Neuron (in vitro differentiated cells): Measurements from ENCODE around the gene FN3K.

ENCODE experiments used
- H2AFZ ChIP-seq: one replicate; pipeline ENCODE4 v1.6.1; 2013; ENCODE audit warnings: low read depth, mild to moderate bottlenecking, inconsistent platforms, low read length, moderate library complexity
- H3K27me3 ChIP-seq: one replicate; pipeline ENCODE4 v1.6.1; 2013; ENCODE audit warnings: low read length; ENCODE audit not compliant: insufficient read depth
- H3K36me3 ChIP-seq: one replicate; pipeline ENCODE4 v1.6.1; 2013; ENCODE audit warnings: low read length; ENCODE audit not compliant: insufficient read depth
- H3K4me1 ChIP-seq: one replicate; pipeline ENCODE4 v1.6.1; 2013; ENCODE audit warnings: low read length; ENCODE audit not compliant: insufficient read depth
- H3K4me3 ChIP-seq: 2 replicates; pipeline ENCODE4 v1.5.1; 2013; ENCODE audit warnings: mild to moderate bottlenecking, low read length, moderate library complexity
- H3K9me3 ChIP-seq: one replicate; pipeline ENCODE4 v1.6.1; 2013; ENCODE audit warnings: low read length

The FN3K gene

GRCh38 chr17:82734987-82735866 lies at the start of gene FN3K:
Gene FN3K, plus strand, starts transcription at chr17:82735615. Its CDS starts 22 bp downstream, at chr17:82735637.
- Histone ChIP-seq H3K4me1 (no peaks in the 10 kb centered on the region), H3K27me3 (no peaks in the 10 kb centered on the region), H3K9me3 (peaks cover 12% of the 10 kb centered on the region), H2AFZ (no peak within 1 kb of the TSS), H3K4me3 (peak within 1 kb of the TSS; percentile 49), H3K36me3 (peaks cover 29% of the 10 kb centered on the region)

GRCh38 chr17:82686366-82687324 lies 48.8 kb upstream of the FN3K start:
- H3K9me3 ChIP-seq, result no peaks in the 10 kb centered on the region
- H2AFZ ChIP-seq, result no peak overlapping the region

DNA sequence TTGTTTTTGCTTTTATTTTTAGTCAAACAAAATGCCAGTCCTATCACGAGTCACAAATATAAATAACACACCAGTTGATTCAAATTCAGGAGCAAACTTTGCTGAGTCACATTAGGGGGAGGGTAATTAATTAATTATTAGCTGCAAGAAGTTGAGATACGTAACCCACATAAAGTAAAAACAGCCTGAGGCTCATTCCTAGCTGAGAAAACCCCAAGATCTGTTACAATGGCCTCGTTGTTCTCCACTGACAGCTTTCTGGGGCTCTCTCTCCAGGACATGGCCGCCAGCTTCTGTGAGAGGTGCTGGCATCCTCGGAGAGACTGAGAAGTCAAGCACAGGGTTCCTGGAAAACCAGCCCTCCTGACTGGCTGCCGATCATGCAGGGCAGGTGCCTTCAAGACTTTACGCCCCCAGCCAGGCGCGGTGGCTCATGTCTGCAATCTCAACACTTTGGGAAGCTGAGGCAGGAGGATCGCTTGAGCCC lies 48.0 kb upstream of the FN3K start:
- no peak overlapping the region for H3K4me3 ChIP-seq
- H2AFZ ChIP-seq, result no peak overlapping the region
- H3K4me1 ChIP-seq, result peaks cover 3% of the 10 kb centered on the region
- H3K36me3 ChIP-seq, result peaks cover 3% of the 10 kb centered on the region
- H3K27me3 ChIP-seq, result no peaks in the 10 kb centered on the region
- H3K9me3 ChIP-seq, result no peaks in the 10 kb centered on the region

More at GRCh38 chr17:82686366-82687324, 48.8 kb upstream of the FN3K start:
- Histone ChIP-seq H3K27me3 (no peaks in the 10 kb centered on the region), H3K4me3 (no peak overlapping the region), H3K4me1 (peaks cover 3% of the 10 kb centered on the region), H3K36me3 (peaks cover 3% of the 10 kb centered on the region)

DNA sequence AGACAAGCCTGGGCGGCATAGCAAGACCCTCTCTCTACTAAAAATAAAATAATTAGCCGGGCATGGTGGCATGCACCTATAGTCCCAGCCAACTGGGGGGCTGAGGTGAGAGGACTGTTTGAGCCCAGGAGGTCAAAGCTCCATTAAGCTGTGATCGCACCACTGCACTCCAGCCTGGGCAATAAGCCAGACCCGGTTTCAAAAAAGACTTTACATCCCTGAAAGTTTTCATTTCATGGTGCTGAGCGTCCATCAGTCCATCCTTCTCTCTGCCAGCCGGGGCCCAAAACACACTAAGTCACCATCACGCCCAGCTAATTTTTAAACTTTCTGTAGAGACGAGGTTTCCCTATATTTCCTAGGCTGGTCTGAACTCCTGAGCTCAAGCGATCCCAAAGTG lies 47.5 kb upstream of the FN3K start:
- no peaks in the 10 kb centered on the region for H3K9me3 ChIP-seq
- no peaks in the 10 kb centered on the region for H3K27me3 ChIP-seq
- H3K36me3 ChIP-seq, result peaks cover 3% of the 10 kb centered on the region
- no peak overlapping the region for H2AFZ ChIP-seq
- no peak overlapping the region for H3K4me3 ChIP-seq
- peaks cover 3% of the 10 kb centered on the region for H3K4me1 ChIP-seq

- Histone ChIP-seq H3K36me3 (peaks cover 3% of the 10 kb centered on the region), H3K4me1 (peaks cover 3% of the 10 kb centered on the region), H3K27me3 (no peaks in the 10 kb centered on the region), H2AFZ (no peak overlapping the region), H3K4me3 (no peak overlapping the region), H3K9me3 (no peaks in the 10 kb centered on the region)
Observed at GRCh38 chr17:82689077-82689476, 46.3 kb upstream of the FN3K start.

- Histone ChIP-seq H2AFZ (no peak overlapping the region), H3K27me3 (no peaks in the 10 kb centered on the region), H3K4me1 (peaks cover 3% of the 10 kb centered on the region), H3K9me3 (peaks cover 4% of the 10 kb centered on the region), H3K4me3 (no peak overlapping the region), H3K36me3 (no peaks in the 10 kb centered on the region)
Observed at GRCh38 chr17:82690786-82691489, 44.5 kb upstream of the FN3K start.

DNA sequence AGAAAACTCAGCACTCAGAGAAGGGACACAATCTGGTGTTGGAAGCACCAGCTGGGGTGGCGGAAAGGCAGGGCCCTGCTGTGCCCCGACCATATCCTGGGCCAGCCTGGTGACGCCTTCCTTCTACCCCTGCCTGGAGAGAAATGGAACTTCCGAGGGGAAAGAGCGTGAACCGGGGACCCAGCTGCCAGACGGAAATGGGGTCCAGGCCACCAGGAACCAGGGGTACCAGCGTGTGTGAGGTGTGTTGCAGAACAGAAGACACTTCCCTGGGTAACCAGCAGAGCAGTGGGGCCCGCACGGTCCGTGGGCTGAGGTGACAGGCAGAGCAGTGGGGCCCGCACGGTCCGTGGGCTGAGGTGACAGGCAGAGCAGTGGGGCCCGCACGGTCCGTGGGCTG lies 43.7 kb upstream of the FN3K start:
- H3K9me3 ChIP-seq, result peaks cover 6% of the 10 kb centered on the region
- peaks cover 3% of the 10 kb centered on the region for H3K4me1 ChIP-seq
- no peak overlapping the region for H3K4me3 ChIP-seq
- H3K27me3 ChIP-seq, result no peaks in the 10 kb centered on the region
- H3K36me3 ChIP-seq, result no peaks in the 10 kb centered on the region
- no peak overlapping the region for H2AFZ ChIP-seq

GRCh38 chr17:82692268-82692667 lies 43.1 kb upstream of the FN3K start:
- H3K9me3 ChIP-seq, result peaks cover 6% of the 10 kb centered on the region
- no peak overlapping the region for H2AFZ ChIP-seq
- H3K4me3 ChIP-seq, result no peak overlapping the region
- H3K27me3 ChIP-seq, result no peaks in the 10 kb centered on the region
- no peaks in the 10 kb centered on the region for H3K36me3 ChIP-seq
- peaks cover 5% of the 10 kb centered on the region for H3K4me1 ChIP-seq

- Histone ChIP-seq H3K4me1 (peaks cover 9% of the 10 kb centered on the region), H3K9me3 (peaks cover 6% of the 10 kb centered on the region), H3K27me3 (no peaks in the 10 kb centered on the region), H3K36me3 (no peaks in the 10 kb centered on the region), H3K4me3 (no peak overlapping the region), H2AFZ (no peak overlapping the region)
Observed at GRCh38 chr17:82693168-82693867, 42.1 kb upstream of the FN3K start.

- H3K4me1 ChIP-seq, result peaks cover 12% of the 10 kb centered on the region
Observed at GRCh38 chr17:82694647-82695046, 40.8 kb upstream of the FN3K start.

GRCh38 chr17:82696259-82696658 lies 39.2 kb upstream of the FN3K start:
- Histone ChIP-seq H3K9me3 (peaks cover 6% of the 10 kb centered on the region), H3K27me3 (no peaks in the 10 kb centered on the region), H3K36me3 (no peaks in the 10 kb centered on the region), H3K4me1 (peaks cover 9% of the 10 kb centered on the region), H3K4me3 (no peak overlapping the region), H2AFZ (no peak overlapping the region)

More at GRCh38 chr17:82694647-82695046, 40.8 kb upstream of the FN3K start:
- peaks cover 6% of the 10 kb centered on the region for H3K9me3 ChIP-seq
- H3K27me3 ChIP-seq, result no peaks in the 10 kb centered on the region
- H3K36me3 ChIP-seq, result no peaks in the 10 kb centered on the region
- no peak overlapping the region for H2AFZ ChIP-seq
- no peak overlapping the region for H3K4me3 ChIP-seq
